GM21381 (cell line): Measurements from ENCODE around the gene EXOC3L1.

Experiments
- ATAC-seq: cut with Tn5 transposase; IDR thresholded peaks from one replicate; pipeline ENCODE4 v1.9.1; 2021; ENCODE audit warnings: mild to moderate bottlenecking, moderate library complexity; ENCODE audit not compliant: unreplicated experiment

Gene EXOC3L1

DNA sequence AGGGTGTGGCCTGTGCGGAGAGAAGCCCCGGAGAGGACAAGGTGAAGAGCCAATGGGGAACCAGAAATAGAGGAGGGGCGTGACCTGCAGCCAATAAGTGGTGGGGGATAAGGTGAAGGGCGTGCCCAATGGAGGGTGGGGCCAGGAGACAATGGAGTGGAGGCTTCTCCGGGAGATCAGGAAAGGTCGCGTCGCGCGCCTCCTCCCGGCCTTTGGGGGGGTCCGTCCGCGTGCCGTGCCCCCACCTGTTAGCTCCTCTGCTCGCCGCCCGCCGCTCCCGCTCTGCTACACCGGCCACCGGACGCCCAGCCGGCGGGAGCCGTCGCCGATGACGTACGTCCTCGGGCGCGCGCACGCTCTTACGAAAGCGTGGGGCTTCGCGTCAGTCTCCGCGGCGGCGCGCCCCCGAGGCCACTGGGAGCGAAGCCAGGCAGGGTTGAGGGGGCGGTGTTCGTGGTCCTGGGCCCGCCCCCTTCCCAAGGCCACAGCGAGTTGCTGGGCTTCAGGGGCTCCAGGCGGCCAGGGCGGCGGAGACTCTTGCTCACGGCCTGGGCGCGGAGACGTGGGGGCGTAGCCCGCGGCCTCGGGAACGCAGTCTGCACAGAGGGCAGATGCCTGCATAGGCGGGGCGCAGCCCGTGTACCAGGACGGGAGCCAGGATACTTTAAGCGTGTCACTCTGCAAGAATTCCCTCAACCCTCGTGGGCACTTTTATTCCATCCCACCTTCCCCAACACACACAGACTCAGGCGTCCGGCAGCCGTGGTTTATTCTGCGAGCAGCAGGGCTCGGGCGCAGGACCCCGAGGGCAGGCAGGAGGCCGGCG lies 6.1 kb downstream of the EXOC3L1 start, which contains the start of gene MATCAP1:
TSS of gene MATCAP1 (minus strand) at position 337 of the 826 bp plus-strand sequence. CDS start 3,353 bp downstream, outside the sequence.
- ATAC-seq: peak; percentile 92

DNA sequence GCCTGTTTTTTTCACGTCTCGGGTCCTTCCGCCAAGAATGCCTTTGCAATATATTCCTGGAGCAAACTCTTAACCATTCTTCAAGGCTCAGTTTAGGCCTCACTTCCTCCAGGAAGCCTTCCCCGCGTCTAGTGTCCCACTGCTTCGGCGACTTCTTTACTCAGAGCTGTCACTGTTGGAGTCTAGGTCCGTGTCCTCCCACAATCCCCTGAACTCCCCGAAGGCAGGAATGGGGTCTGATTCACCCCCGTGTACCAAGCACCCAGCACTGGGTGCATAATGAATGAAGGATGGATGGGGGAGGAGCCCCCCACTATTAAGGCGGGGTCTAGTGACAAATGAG lies 6.7 kb downstream of the EXOC3L1 start:
- no peak for ATAC-seq

DNA sequence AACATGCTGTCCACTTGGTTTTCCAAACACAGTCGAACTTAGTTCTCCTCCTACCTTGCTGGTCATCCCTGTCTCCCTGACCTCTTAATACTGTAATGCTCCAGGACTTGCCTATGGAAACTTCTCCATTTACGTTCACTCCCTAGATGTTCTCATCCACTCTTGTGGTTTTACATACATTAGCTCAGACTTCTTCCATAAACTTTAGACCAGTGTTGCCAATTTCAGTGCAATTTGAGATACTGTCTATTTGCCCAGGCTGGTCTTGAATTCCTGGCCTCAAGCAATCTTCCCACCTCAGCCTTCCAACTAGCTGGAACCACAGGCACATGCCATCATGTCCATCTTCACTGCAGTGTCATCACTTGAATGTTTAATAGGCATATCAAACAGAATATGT lies 7.6 kb downstream of the EXOC3L1 start:
- no peak for ATAC-seq

- no peak for ATAC-seq
Observed at GRCh38 chr16:67181346-67181745, 8.6 kb downstream of the EXOC3L1 start.

DNA sequence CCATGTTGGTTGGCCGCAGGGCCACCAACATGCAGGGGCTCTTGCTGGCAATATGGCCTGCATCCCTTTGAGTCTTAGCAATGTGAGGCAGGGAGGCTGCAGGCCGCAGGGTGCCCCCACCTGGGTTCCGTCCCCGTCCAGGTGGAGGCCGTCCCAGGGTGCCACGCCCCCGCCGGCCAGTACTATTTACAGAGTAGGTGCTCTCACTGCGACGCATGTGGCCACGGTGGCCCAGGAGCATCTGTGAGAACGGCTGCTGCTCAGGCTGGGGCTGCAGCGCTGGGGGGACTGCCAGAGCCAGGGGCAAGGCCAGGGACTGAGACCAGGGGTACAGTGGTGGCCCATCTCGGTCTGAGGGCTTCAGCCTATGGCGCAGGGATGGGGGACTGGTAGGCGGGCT lies 9.8 kb downstream of the EXOC3L1 start:
- ATAC-seq: no peak

DNA sequence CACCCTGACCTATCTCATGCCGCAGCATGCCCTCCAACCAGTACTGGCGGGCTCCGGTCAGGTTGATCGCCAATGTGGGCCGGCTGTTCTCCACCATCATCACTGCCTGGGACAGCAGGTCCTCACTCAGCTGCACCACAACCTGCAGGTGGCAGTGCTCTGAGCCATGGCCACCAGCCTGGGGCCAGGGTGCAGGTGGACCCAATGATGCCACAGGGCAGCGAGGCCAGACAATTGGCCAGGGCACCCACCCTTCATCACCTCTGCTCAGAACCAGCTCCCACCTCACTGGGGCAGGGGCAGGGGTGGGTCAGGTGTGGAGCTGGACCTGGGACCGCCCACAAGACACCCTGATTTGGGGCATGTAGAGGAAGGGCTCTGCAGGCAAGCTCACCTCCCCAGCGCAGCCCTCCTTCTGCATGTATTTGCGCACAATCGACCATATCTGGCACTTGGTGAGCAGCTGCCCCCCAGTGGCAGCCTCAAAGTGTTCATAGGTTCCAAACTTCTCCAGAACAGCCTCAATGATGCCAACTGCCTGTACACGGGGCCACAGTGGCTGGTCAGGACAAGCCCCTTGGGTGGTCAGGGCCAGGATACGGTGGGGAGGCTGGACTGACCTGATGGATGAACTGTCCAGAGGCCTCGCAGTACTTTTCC lies 10.4 kb downstream of the EXOC3L1 start:
- ATAC-seq: no peak

DNA sequence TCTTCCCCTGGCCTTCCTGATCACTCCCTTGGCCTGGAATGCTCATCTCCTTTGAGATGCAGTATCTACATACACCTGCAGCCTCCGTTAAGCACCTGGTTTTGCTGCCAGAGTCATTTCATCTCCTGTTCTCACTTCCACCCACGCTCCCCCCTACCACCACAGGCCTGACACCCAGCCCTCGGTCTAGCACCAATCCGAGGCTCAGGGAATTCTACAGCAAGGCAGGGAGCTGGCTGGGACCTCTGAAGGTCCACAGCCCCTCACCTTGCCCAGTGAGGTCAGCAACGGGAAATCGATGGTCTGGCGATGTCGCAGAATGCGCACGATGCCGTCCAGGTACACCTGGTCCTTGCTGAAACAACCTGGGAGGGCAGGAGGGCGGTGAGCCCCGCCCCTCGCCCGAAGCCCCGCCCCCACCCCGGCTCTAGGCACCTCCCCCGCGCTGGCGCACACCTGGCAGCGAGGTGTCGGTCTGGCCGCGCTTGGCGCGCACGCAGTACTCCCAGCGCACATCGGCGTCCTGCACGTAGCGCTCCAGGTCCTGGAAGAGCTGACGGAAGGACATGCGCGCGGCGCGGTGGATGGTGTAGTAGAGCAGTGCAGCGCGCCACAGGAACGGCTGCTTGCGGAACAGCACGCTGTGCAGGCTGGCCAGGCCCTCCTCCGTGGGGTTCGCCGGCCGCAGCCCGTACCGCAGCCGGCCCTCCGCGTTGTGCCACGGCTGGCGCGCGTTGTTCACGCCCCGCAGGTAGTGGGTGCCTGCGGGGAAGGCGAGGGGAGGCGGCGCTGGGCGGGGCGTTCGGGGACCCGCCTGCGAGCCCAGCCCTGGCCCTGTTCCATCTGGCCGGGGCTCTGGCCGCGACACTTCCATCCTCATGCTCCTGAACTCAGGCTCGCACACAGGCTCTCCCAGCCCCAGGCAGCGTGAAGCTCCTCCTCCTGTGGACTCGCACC lies 11.9 kb downstream of the EXOC3L1 start:
- no peak for ATAC-seq

DNA sequence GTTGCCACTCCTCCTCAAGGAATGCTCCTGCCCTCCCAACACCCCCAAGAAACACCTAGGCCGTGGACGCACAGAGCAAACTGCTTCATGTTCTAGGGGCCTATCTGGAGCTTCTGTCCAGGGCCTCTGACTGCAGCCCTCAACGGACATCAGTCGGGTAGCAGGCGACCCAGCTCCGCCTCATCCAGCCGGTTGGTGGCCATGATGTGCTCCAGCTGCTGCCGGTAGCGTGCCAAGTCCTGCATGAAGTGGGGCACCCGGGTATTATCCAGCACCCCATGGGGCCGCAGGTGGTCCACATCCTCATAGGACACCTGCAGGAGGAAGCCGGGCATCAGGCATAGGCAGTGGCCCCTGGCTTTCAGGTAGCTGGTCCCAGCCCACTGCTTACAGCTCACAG lies 13.3 kb downstream of the EXOC3L1 start:
- ATAC-seq: no peak

GRCh38 chr16:67174706-67175231 lies 15.2 kb downstream of the EXOC3L1 start:
- no peak for ATAC-seq

DNA sequence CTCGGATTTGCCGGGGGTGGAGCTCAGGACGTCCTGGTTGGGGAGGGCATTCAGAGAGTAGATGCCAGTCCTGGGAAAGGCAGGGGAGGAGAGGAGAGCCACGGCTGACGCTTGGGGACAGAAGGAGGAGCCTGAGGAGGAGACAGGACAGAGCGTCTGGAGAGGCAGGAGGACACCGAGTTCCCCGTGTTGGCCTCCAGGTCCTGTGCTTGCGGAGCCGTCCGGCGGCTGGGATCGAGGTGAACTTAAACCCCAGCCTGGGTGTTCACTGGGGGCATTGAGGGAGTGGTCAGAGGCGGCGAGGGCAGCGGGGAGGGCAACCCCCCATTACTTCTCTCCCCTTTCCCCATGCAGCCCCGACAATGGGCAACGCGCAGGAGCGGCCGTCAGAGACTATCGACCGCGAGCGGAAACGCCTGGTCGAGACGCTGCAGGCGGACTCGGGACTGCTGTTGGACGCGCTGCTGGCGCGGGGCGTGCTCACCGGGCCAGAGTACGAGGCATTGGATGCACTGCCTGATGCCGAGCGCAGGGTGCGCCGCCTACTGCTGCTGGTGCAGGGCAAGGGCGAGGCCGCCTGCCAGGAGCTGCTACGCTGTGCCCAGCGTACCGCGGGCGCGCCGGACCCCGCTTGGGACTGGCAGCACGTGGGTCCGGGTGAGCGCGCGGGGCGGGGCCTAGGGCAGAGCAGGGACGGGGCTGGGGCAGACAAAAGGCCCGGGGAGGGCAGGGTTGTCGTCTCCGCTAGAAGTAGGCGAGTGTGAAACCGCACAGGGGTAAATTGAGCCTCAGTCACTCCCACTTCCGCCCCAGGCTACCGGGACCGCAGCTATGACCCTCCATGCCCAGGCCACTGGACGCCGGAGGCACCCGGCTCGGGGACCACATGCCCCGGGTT lies 15.9 kb downstream of the EXOC3L1 start:
- peak; percentile 46 for ATAC-seq

DNA sequence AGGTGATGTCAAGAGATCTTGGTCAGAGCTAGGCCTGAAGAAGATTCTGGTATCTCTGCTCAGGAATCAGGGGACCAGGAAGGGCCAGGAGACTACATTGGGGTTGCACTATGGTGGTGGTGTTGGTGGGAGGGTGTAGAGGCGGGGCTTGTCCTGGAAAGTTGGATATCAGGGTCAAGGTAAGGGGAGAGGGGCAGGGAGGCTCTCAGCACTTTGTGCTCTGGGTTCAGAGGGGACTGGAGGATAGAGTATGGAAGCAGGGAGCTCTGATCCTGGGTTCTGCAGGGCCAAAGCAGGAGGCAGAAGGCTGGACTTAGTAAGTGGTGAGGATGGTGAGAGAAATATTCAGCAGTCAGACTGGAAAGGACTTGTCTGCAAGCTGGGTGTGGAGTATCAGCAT lies 16.6 kb downstream of the EXOC3L1 start:
- ATAC-seq: no peak

- ATAC-seq: no peak
Observed at GRCh38 chr16:67170949-67171649, 18.8 kb downstream of the EXOC3L1 start.

DNA sequence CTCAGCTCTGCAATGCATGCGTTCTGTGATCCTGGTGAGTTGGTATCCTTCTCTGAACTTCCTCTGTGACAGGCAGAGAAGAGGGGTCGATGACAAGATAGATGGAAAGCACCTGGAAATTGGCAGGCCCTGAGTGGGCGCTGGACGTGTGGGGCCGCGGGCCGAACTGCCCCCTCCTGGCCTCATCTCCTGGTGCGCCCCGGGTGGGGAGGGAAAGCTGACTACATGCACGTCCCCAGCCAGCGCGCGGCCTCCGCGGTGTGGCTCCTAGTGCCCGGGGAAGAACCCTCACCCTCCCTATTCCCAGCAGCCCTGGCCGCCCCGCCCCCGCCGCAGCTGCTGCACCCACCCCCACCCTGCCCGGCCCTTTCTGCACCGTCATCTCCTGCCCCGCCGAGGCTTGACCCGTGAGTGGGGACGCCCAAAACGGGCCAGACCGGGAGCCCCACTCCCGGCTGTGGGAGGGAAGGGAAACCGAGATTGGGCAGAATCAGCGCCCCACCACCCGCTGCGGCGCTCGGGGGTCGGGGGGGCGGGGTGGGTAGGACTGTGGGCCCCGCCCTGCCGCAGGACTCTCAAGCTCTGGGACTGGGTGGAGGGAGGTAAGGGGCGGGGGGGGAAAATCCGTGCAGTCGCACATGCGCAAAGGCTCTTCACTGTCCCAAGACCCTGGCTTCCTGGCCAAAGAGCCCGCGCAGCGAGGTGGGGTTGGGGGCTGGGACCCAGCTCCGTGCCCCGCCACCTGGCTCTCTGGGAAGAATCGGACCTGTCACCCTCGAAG lies 19.6 kb downstream of the EXOC3L1 start, which contains the start of gene NOL3:
TSS of gene NOL3 (plus strand) at position 371 of the 781 bp plus-strand sequence.
- ATAC-seq: peak; percentile 33

DNA sequence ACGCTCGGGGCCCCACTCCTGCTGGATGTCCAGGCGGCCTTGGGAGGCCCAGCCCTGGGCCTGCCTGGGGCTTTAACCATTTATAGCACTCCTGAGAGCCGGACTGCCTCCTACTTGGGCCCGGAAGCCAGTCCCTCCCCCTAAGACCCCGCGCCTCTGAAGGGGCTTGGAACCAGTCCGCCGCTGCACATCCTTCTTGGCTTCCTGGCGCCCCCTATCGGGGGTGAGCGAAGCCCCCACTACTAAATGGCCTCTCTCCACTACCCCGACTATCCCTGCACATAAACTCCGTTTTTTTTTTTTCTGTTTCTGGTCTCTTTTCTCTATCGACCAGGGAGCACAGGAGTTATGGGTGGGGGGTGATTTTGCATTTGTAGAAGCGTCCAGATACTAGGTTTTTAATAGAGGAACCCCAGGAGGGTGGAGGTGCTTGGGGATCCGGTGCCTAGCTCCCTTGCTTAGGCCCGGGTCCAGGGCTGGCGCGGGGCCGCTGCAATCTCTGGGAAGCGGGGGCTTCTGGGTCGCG lies 20.2 kb downstream of the EXOC3L1 start:
- ATAC-seq: no peak

DNA sequence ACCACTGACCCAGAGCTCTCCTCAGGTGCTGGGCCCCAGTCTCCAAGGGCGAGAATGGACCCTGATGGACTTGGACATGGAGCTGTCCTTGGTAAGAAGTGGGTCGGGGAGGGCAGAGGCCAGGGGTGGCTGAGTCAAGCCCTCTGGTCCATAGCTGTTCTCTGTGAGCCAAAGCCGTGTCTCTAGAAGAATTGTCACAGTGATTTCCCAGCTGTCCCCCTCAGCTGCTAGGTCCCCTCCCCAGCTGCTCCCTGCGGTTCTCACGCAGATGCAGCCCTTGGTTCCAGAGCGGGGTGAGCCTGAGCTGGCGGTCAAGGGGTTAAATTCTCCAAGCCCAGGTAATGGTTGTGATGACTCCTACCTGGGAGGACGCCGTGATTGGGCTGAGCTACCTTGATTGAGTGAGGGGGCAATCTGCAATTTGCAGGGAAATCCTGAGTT lies 20.9 kb downstream of the EXOC3L1 start:
- ATAC-seq: no peak

- ATAC-seq: no peak
Observed at GRCh38 chr16:67167588-67167987, 22.3 kb downstream of the EXOC3L1 start.

GRCh38 chr16:67166598-67167168 lies 23.3 kb downstream of the EXOC3L1 start:
- no peak for ATAC-seq

- ATAC-seq: no peak
Observed at GRCh38 chr16:67166110-67166547, 23.8 kb downstream of the EXOC3L1 start.
